K562 (cell line): ENCODE results near the gene MPV17L2. TPM values are rescaled to one million over a fixed set of nuclear protein-coding genes. Genes with fewer than 3 reads are reported as not detected.

Source experiments
- FOXO4 ChIP-seq: fragments of 450-650 bp; formaldehyde crosslinking; IDR thresholded peaks from 2 replicates; pipeline ENCODE4 v1.4.0; 2020; ENCODE audit warnings: mild to moderate bottlenecking, moderate library complexity
- L3MBTL2 ChIP-seq: fragments of 450-650 bp; IDR thresholded peaks from 2 replicates; pipeline ENCODE4 v1.6.1; 2016; ENCODE audit warnings: mild to moderate bottlenecking, moderate library complexity
- MAFK ChIP-seq: IDR thresholded peaks from 2 replicates; pipeline ENCODE4 v1.6.1; 2011; ENCODE audit warnings: low read length, improper control_type of control experiment
- MEIS2 ChIP-seq: fragments of 450-650 bp; IDR thresholded peaks from 2 replicates; pipeline ENCODE4 v1.6.1; 2014; ENCODE audit warnings: mild to moderate bottlenecking; ENCODE audit not compliant: partially characterized antibody
- MXI1 ChIP-seq: IDR thresholded peaks from 2 replicates; pipeline ENCODE4 v1.6.1; 2011; ENCODE audit warnings: low read depth, mild to moderate bottlenecking, improper control_type of control experiment, low read length
- U2AF2 ChIP-seq: fragments of 200-400 bp; formaldehyde crosslinking; optimal IDR thresholded peaks from 2 replicates; pipeline ENCODE3; 2017; ENCODE audit warnings: low read depth, mild to moderate bottlenecking, low read length
- ZC3H8 ChIP-seq: fragments of 450-650 bp; IDR thresholded peaks from 2 replicates; pipeline ENCODE4 v1.6.1; 2017
- ZFX ChIP-seq: sonication (generic); formaldehyde crosslinking; IDR thresholded peaks from 2 replicates; pipeline ENCODE4 v1.8.0; 2022; ENCODE audit warnings: mild to moderate bottlenecking, missing genetic modification reagents, moderate library complexity
- ZNF143 ChIP-seq: sonication (generic); formaldehyde crosslinking; IDR thresholded peaks from 2 replicates; pipeline ENCODE4 v1.9.0; 2022; ENCODE audit warnings: mild to moderate bottlenecking, missing genetic modification reagents
- ZNF282 ChIP-seq: sonication (generic); formaldehyde crosslinking; IDR thresholded peaks from 2 replicates; pipeline ENCODE4 v1.8.1; 2023; ENCODE audit warnings: missing genetic modification reagents
- polyA plus RNA-seq, 8 experiments: library from polyadenylated mRNA; depleted of rRNA in 4 of 8; stranded (reverse) in 5 of 8; unstranded in 3 of 8; fragments of >200 nt; fragmentation: Nextera tagmentation in 2 of 8; fragmentation: Illumina TruSeq in 1 of 8; extraction: Ambion mirVana in 2 of 8; extraction: Trizol in 1 of 8; gene quantifications; 2 replicates each; pipeline versions ENCODE4 v1.2.1 to v1.2.3, GENCODE V29; 2011 to 2014; ENCODE audit warnings: inconsistent platforms in 1 of 8, missing spikeins in 1 of 8
- total RNA-seq, 7 experiments: library from RNA; depleted of rRNA in 6 of 7; stranded (reverse); fragments of >200 nt in 6 of 7; fragmentation: Illumina TruSeq in 2 of 7; extraction: Trizol in 2 of 7; gene quantifications; 2 replicates each; pipeline versions ENCODE4 v1.2.1 to v1.2.3, GENCODE V29; 2011 to 2021; ENCODE audit warnings: low replicate concordance in 1 of 7

MPV17L2 gene
- total and polyA plus RNA-seq, 9 of the 15 experiments (the other 6 are each of a cell fraction or from before 2014, with no cell fraction given) = 10.6 to 60.2 (median 28.5) TPM

DNA sequence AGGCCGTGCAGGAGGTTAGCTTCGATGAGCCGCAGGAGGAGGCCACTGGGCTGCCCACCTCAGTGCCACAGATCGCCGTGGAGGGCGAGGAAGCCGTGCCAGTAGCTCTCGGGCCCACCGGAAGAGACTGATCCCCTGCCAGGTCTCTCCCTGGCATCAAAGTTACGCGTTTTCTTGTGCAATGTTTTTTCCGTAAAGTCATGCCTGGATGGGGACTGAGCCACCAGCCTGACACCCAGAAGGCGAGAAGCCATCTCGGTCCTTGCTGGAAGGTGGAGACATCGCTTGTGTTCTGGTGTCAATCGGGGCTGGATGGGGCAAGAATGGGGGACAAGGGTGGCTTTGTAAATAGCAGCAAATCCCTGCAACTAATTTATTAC lies 43.4 kb upstream of the MPV17L2 start (continued):
- TF ChIP-seq U2AF2 (no peak), FOXO4 (CRISPR knock-in tag) (no peak), L3MBTL2 (no peak), ZC3H8 (no peak), ZNF143 (CRISPR knock-in tag) (no peak), MAFK (no peak), ZNF282 (CRISPR knock-in tag) (no peak), MXI1 (no peak), ZFX (CRISPR knock-in tag) (no peak), MEIS2 (no peak)
